ENCODE results near the gene PPARD.

GRCh38 chr6:35343835-35344550 lies 1.6 kb downstream of the PPARD start:
- TF ChIP-seq, protein P1, sequence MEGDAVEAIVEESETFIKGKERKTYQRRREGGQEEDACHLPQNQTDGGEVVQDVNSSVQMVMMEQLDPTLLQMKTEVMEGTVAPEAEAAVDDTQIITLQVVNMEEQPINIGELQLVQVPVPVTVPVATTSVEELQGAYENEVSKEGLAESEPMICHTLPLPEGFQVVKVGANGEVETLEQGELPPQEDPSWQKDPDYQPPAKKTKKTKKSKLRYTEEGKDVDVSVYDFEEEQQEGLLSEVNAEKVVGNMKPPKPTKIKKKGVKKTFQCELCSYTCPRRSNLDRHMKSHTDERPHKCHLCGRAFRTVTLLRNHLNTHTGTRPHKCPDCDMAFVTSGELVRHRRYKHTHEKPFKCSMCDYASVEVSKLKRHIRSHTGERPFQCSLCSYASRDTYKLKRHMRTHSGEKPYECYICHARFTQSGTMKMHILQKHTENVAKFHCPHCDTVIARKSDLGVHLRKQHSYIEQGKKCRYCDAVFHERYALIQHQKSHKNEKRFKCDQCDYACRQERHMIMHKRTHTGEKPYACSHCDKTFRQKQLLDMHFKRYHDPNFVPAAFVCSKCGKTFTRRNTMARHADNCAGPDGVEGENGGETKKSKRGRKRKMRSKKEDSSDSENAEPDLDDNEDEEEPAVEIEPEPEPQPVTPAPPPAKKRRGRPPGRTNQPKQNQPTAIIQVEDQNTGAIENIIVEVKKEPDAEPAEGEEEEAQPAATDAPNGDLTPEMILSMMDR (IDR thresholded peaks at IDR 0.05) = no peak
- TF ChIP-seq POLR2A (IDR thresholded peaks at IDR 0.05) = no peak

Measured in adrenal gland (tissue), 5 donors.